Endothelial cell of umbilical vein (primary cell): ENCODE results near the gene PLEKHG3.

Source experiments
- CTCF ChIP-seq, 2 donors: IDR thresholded peaks; 1 replicate in 1 of 2; 2 replicates in 1 of 2; pipeline ENCODE4 v1.5.1; 2011; ENCODE audit warnings: low read length in 2 of 2, mild to moderate bottlenecking in 2 of 2, moderate library complexity in 2 of 2, control low read depth in 1 of 2, inconsistent platforms in 1 of 2, low read depth in 1 of 2; ENCODE audit not compliant: insufficient read depth in 1 of 2; ENCODE audit errors: extremely low read depth in 1 of 2
- EZH2 ChIP-seq: IDR thresholded peaks from 2 replicates; pipeline ENCODE4 v1.6.1; 2012; ENCODE audit warnings: borderline replicate concordance, low read depth, mild to moderate bottlenecking, moderate library complexity, low read length, inconsistent platforms; ENCODE audit not compliant: severe bottlenecking
- FOS ChIP-seq: IDR thresholded peaks from 2 replicates; pipeline ENCODE4 v1.6.1; 2011; ENCODE audit warnings: mild to moderate bottlenecking, low read length, moderate library complexity, borderline replicate concordance; ENCODE audit not compliant: insufficient read depth
- GATA2 ChIP-seq: IDR thresholded peaks from 2 replicates; pipeline ENCODE4 v1.7.0; 2011; ENCODE audit warnings: low read depth, mild to moderate bottlenecking, moderate library complexity, mixed read lengths, low read length; ENCODE audit not compliant: insufficient read length, insufficient read depth
- JUN ChIP-seq: IDR thresholded peaks from 2 replicates; pipeline ENCODE4 v1.6.1; 2011; ENCODE audit warnings: borderline replicate concordance, low read depth; ENCODE audit not compliant: insufficient read length, insufficient read depth
- MAX ChIP-seq: IDR thresholded peaks from 2 replicates; pipeline ENCODE4 v1.6.1; 2011; ENCODE audit not compliant: insufficient read depth, insufficient read length
- POLR2A ChIP-seq: IDR thresholded peaks from 2 replicates; pipeline ENCODE4 v1.6.1; 2012; ENCODE audit warnings: low read depth, mild to moderate bottlenecking, control low read depth, low read length
- POLR2AphosphoS5 ChIP-seq: IDR thresholded peaks from 2 replicates; pipeline ENCODE4 v1.6.1; 2012; ENCODE audit warnings: low read depth, mild to moderate bottlenecking, control low read depth, low read length, moderate library complexity; ENCODE audit not compliant: insufficient read depth

- no peak for TF ChIP-seq MAX
- TF ChIP-seq CTCF (IDR thresholded peaks at IDR 0.05; ENCODE audit: extremely low read depth in 1 of 2, insufficient read depth in 1 of 2, low read depth in 1 of 2, low read length in 2 of 2), result no peak
- no peak for TF ChIP-seq EZH2
- TF ChIP-seq JUN, result no peak
- no peak for TF ChIP-seq POLR2A
- no peak for TF ChIP-seq POLR2AphosphoS5
- TF ChIP-seq GATA2, result no peak
- TF ChIP-seq FOS, result no peak
These were observed 11.8 kb upstream of the PLEKHG3 start for GRCh38 chr14:64692189-64692985.
